CD4-positive, alpha-beta T cell (primary cell): Measurements from ENCODE around the gene CCDC28B. TPM values are rescaled to one million over a fixed set of nuclear protein-coding genes. Genes with fewer than 3 reads are reported as not detected.
A peak's percentile ranks its signal among the peaks of the same experiment; 100 is the strongest.

Source experiments
- ATAC-seq: fragments of 200-7000 bp; cut with Tn5 transposase; one replicate; pipeline ENCODE4 v1.10.0; 2022; ENCODE audit warnings: mild to moderate bottlenecking; ENCODE audit not compliant: poor library complexity
- CTCF ChIA-PET: fragments of 350-600 bp; sonication (Branson Sonifier 250); formaldehyde crosslinking; loops from one replicate; lab custom pipeline; 2021; ENCODE audit warnings: antibody characterized with exemption, inconsistent platforms; lab: Charles Lee
- POLR2A ChIA-PET: fragments of 350-600 bp; sonication (Branson Sonifier 250); formaldehyde crosslinking; loops from one replicate; lab custom pipeline; 2021; ENCODE audit warnings: antibody characterized with exemption, inconsistent platforms; lab: Charles Lee
- DNase-seq, 14 experiments: peaks; one replicate each; pipeline ENCODE4 v3.0.0-alpha.2; 2013 to 2020; ENCODE audit warnings: mixed read lengths in 2 of 14
- H3K27ac ChIP-seq, 2 donors: one replicate each; pipeline versions ENCODE4 v1.5.1 to v1.7.0; 2013; ENCODE audit warnings: low read length in 2 of 2, low read depth in 1 of 2, mild to moderate bottlenecking in 1 of 2
- H3K27me3 ChIP-seq, 2 experiments: 1 replicate in 1 of 2; 2 replicates in 1 of 2; pipeline versions ENCODE4 v1.6.1 to v1.7.0; 2013; ENCODE audit warnings: low read length in 2 of 2, control low read depth in 1 of 2, mild to moderate bottlenecking in 1 of 2, moderate library complexity in 1 of 2; ENCODE audit not compliant: insufficient read depth in 2 of 2, control insufficient read depth in 1 of 2
- H3K36me3 ChIP-seq: one replicate; pipeline ENCODE4 v1.6.1; 2013; ENCODE audit warnings: low read length, control low read depth; ENCODE audit not compliant: insufficient read depth
- H3K4me1 ChIP-seq: one replicate; pipeline ENCODE4 v1.6.1; 2013; ENCODE audit warnings: low read length, control low read depth; ENCODE audit not compliant: insufficient read depth
- H3K4me3 ChIP-seq: one replicate; pipeline ENCODE4 v1.5.1; 2013; ENCODE audit warnings: mild to moderate bottlenecking, low read length, moderate library complexity
- H3K9me3 ChIP-seq, 2 experiments: 1 replicate in 1 of 2; 2 replicates in 1 of 2; pipeline versions ENCODE4 v1.6.1 to v1.7.0; 2013; ENCODE audit warnings: low read length in 2 of 2, mild to moderate bottlenecking in 2 of 2, control low read depth in 1 of 2, moderate library complexity in 1 of 2; ENCODE audit not compliant: control insufficient read depth in 1 of 2, insufficient read depth in 1 of 2
- H3K27ac Mint-ChIP-seq: one replicate; pipeline ENCODE4 v1.8.0; 2020; ENCODE audit warnings: mixed read lengths
- H3K27me3 Mint-ChIP-seq: one replicate; pipeline ENCODE4 v1.8.0; 2021; ENCODE audit warnings: mixed read lengths
- H3K36me3 Mint-ChIP-seq: one replicate; pipeline ENCODE4 v1.8.0; 2021; ENCODE audit warnings: low read depth, mixed read lengths
- H3K4me1 Mint-ChIP-seq: one replicate; pipeline ENCODE4 v1.8.0; 2021; ENCODE audit warnings: low read depth, mixed read lengths
- H3K4me3 Mint-ChIP-seq: one replicate; pipeline ENCODE4 v1.8.0; 2020; ENCODE audit warnings: mild to moderate bottlenecking, mixed read lengths
- H3K9me3 Mint-ChIP-seq: one replicate; pipeline ENCODE4 v1.8.0; 2020; ENCODE audit warnings: mixed read lengths
- CTCF ChIP-seq: fragments of 200-600 bp; IDR thresholded peaks from one replicate; pipeline ENCODE4 v1.8.0; 2022; ENCODE audit warnings: antibody characterized with exemption, mild to moderate bottlenecking
- intact Hi-C, 2 experiments: fragments of 100-400 bp; cut with DNase I in 1 of 2; cut with micrococcal nuclease in 1 of 2; formaldehyde crosslinking; loops; one replicate each; pipeline versions ENCODE4 v1.15.1 to v1.9.0; 2023 to 2025; cut with DNase I, micrococcal nuclease
- total RNA-seq, 174 experiments: library from RNA in 2 of 174; stranded (reverse) in 2 of 174; gene quantifications; one replicate each; pipeline ENCODE4 v1.2.3 and lab custom pipeline; 2021 to 2026

Gene CCDC28B
- total RNA-seq, 2 experiments from 2014 or later, result 4.0 to 5.7 TPM

DNA sequence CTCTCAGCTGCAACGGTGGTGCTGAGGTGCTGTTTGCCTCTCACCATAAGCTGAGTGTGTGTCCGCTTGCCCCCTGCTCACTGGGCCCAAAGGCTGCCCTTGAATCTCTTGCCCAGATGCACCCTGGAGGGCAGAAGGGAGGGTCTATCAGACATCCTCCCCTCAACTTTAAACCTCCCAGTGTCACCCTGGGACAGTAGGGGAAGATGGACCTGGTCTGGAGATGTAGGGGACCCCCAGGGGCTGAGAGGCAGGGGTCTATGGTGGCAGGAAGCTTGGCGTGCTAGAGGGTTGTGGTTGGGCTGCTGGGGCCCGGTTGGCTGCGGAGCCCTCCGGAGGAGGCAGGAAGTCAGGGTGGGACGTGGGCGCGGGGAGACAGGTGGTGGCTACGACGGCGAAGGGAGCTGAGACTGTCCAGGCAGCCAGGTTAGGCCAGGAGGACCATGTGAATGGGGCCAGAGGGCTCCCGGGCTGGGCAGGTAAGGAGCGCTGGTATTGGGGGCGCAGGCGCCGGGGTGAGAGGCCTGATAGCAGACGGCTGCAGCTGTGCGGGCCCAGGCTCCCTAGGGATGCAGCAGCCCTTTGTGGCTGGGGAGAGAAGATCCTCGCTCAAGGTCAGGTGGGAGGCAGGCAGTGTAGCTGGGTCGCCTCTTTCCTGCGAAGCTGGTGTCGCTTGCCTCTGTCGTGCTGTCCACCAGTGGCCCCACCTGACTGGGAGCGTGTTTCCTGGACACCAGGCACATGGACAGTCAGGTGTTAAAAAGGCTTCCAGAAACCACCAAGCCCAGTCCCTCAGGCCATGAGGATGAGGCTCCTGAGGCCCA is 50.7 kb downstream of the CCDC28B start, which contains the start of gene LCK:
Gene LCK (plus strand): TSS at position 373 of the 824 bp plus-strand sequence. CDS start 23,065 bp downstream, outside the sequence.
- DNase-seq (peak in 11 of 14 experiments; percentile 57 to 86 (median 73)), ATAC-seq (peak; percentile 22)
- no peaks in the 10 kb centered on the region for H3K9me3 ChIP-seq
- no peaks in the 10 kb centered on the region for H3K36me3 ChIP-seq
- Mint-ChIP-seq H3K27me3 (no peaks in the 10 kb centered on the region), H3K36me3 (peaks cover 41% of the 10 kb centered on the region), H3K9me3 (no peaks in the 10 kb centered on the region), H3K4me1 (peaks cover 74% of the 10 kb centered on the region), H3K4me3 (peak within 1 kb of the TSS; percentile 98), H3K27ac (peak within 1 kb of the TSS; percentile 99)
- TF ChIP-seq CTCF, result no peak
- no peaks in the 10 kb centered on the region for H3K27me3 ChIP-seq
- peaks cover 81% of the 10 kb centered on the region for H3K4me1 ChIP-seq
- intact Hi-C loops, result loop anchor here (1.0 to 5.0 kb wide), 8 partner anchors 11 to 121 kb away; partner anchors contain the start of genes CCDC28B (in 1 of the 2), EIF3I (in 1 of the 2) and TMEM234 (in 1 of the 2)
- ChIA-PET POLR2A (interaction anchor here (0.7 to 21.2 kb wide), 20 partner anchors 11 to 606 kb away, joined by 3 to 543 read pairs (median 12); partner anchors contain the start of genes BSDC1, CCDC28B, HDAC1 and KPNA6), CTCF (interaction anchor here (0.6 to 4.5 kb wide), 4 partner anchors 11 to 69 kb away, joined by 3 to 48 read pairs (median 4); no protein-coding TSS in a partner anchor)
- H3K4me3 ChIP-seq, result peak within 1 kb of the TSS; percentile 71
- peak within 1 kb of the TSS; percentile 79 to 94 for H3K27ac ChIP-seq

Other genes with a start within 250 kb of the CCDC28B start
- 10 to 100 TPM; 91.6 to 94.2 TPM for gene KHDRBS1, start 186.7 kb upstream of the CCDC28B start, total RNA-seq
- gene TMEM39B, start 127.7 kb upstream of the CCDC28B start, total RNA-seq, result 1 to 10 TPM; 7.2 to 7.9 TPM
- gene KPNA6, start 92.5 kb upstream of the CCDC28B start, total RNA-seq, result 10 to 100 TPM; 47.1 to 47.8 TPM
- gene TXLNA, start 20.9 kb upstream of the CCDC28B start, total RNA-seq, result 1 to 10 TPM; 6.3 to 6.4 TPM
- 1 to 10 TPM; 2.4 to 3.2 TPM for gene IQCC, start 5.1 kb downstream of the CCDC28B start, total RNA-seq
- under 1 TPM in 1 of 2 experiments, not detected in 1; 0.14 TPM for gene DCDC2B, start 8.5 kb downstream of the CCDC28B start, total RNA-seq
- 10 to 100 TPM; 11.5 to 12.8 TPM for gene TMEM234, start 21.8 kb downstream of the CCDC28B start, total RNA-seq
- gene EIF3I, start 21.8 kb downstream of the CCDC28B start, total RNA-seq, result 100 to 1,000 TPM; 103 to 110 TPM
- under 1 TPM; 0.38 to 0.45 TPM for gene FAM167B, start 46.6 kb downstream of the CCDC28B start, total RNA-seq
- gene LCK, start 50.7 kb downstream of the CCDC28B start, total RNA-seq, result 100 to 1,000 TPM; 187 to 188 TPM
- 10 to 100 TPM; 56.9 to 61.0 TPM for gene HDAC1, start 91.5 kb downstream of the CCDC28B start, total RNA-seq
- 10 to 100 TPM; 23.4 to 23.6 TPM for gene MARCKSL1, start 135.6 kb downstream of the CCDC28B start, total RNA-seq
- gene FAM229A, start 161.9 kb downstream of the CCDC28B start, total RNA-seq, result 10 to 100 TPM; 38.0 to 38.6 TPM
- gene TSSK3, start 161.9 kb downstream of the CCDC28B start, total RNA-seq, result under 1 TPM in 1 of 2 experiments, not detected in 1; 0.98 TPM
- gene BSDC1, start 193.8 kb downstream of the CCDC28B start, total RNA-seq, result 100 to 1,000 TPM; 186 to 190 TPM